Activated CD8-positive, alpha-beta memory T cell treated with anti-CD3 and anti-CD28 coated beads for 48 hours (primary cell): ENCODE data around the gene ZNF213.

Source experiments
- DNase-seq, 3 experiments: peaks; one replicate each; pipeline ENCODE4 v3.0.0-alpha.2; 2020; ENCODE audit warnings: low read depth in 2 of 3, low spot score in 2 of 3

The ZNF213 gene, protein sequence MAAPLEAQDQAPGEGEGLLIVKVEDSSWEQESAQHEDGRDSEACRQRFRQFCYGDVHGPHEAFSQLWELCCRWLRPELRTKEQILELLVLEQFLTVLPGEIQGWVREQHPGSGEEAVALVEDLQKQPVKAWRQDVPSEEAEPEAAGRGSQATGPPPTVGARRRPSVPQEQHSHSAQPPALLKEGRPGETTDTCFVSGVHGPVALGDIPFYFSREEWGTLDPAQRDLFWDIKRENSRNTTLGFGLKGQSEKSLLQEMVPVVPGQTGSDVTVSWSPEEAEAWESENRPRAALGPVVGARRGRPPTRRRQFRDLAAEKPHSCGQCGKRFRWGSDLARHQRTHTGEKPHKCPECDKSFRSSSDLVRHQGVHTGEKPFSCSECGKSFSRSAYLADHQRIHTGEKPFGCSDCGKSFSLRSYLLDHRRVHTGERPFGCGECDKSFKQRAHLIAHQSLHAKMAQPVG

GRCh38 chr16:3134338-3135125 is at the start of gene ZNF213:
ZNF213 (plus strand) TSS chr16:3135029; CDS start chr16:3137281, 2,252 bp downstream.
- DNase-seq: peak; percentile 53 to 80 (median 68)

DNA sequence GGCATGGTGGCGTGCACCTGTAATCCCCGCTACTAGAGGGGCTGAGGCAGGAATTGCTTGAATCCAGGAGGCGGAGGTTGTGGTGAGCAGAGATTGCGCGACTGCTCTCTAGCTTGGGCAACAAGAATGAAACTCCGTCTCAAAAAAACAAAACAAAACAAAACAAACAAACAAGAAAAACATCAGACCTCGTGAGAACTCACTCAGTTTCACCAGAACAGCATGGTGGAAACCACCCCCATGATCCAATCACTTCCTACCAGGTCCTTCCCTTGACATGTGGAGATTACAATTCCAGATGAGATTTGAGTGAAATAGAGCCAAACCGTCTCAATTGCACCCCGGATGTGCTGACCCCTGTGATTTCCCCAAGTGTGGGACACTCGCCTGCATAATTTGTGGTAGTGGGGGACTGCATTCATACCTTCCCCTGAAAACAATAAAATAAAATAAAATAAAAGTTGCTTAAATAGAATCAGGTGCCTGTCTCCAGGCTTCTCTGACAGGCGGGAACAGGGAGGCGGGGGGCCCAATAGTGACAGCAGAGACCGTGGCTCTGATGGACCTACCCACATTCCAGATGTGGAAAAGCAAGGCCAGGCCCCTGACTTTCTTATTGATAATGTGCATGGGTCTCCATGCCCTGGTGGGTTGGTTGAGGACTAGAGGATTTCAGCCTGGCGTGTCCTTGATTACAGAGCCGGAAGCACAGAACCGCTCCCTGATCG is 48.8 kb upstream of the ZNF213 start:
- DNase-seq: no peak

DNA sequence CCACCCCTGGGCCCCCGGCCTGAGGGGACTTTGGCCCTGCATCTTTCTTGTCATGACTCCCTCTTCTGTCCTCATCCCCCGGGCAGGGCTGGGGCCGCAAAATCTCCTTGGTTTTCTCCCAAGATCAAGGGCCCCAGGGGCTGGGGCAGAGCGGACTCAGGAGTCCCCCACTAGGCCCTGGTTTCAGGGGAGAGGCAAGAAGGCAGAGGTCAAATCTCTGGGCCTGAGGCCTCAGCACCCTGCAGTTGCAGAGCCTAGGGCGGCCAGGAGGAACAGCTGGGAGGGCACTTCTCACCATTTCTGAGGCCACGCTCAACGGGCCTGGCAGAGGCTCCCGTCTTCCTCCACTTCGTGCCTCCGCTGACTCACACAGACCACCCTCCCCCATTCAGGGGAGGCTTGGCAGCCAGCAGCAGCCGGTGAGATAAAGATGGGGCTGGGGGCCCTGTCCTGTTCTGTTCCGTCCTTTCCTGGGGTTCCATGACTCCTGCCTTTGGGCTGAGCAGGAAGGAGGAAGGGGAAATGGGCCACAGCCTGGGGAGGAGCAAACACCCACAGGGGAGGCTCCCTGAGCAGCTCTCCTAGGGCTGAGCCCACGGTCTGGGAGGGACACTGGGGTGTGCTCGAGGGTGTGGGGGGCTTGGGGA is 48.1 kb upstream of the ZNF213 start:
- DNase-seq: no peak

DNA sequence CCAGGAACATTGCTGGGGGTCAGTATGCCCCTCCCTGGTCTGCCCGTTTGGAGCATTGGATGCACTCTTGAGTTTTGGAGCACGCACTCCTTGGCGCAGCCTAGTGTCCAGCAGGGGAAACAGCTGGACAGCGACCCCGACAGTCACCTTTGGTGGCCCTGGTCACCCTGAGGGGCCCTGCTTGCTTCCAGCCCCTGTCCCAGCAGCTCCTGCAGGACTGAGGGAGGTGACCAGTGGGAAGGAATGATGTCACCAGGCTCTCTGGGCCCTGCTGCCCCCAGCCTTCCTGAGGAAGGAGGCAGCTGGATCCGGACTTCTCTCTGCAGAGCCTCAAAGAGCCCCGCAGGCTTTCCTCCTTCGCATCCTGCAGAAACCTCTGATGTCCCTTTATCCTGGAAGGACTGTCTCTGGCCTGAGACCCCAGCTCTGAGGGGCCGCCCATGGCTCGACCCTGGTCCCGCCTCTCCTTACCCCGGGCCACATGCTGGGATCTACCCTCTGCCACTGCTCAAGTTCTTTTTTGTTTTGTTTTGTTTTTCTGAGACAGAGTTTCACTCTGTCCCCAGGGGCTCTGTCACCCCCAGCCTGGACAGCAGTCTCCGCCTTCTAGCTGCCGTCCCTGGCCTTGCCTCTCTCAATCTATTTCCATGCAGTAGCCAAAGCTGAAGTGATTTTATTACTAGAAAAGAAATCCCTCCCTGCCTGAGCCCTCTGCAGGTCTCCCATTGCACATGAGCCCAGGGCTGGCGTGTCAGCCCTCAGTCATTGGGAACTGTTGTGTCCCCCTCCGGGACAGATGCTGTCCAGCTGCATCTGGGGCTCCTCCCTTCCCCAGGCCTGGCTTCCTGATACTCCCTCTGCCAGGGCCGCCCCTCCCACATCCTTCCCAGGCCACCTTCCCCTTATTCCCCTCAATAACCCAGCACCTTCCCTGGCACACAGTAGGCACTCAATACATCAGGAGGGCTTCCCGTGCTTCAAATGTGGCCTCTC is 47.3 kb upstream of the ZNF213 start:
- no peak for DNase-seq

- no peak for DNase-seq
Measured at GRCh38 chr16:3088450-3088849, 46.4 kb upstream of the ZNF213 start.

GRCh38 chr16:3088925-3089716 is 45.7 kb upstream of the ZNF213 start:
- no peak for DNase-seq

DNA sequence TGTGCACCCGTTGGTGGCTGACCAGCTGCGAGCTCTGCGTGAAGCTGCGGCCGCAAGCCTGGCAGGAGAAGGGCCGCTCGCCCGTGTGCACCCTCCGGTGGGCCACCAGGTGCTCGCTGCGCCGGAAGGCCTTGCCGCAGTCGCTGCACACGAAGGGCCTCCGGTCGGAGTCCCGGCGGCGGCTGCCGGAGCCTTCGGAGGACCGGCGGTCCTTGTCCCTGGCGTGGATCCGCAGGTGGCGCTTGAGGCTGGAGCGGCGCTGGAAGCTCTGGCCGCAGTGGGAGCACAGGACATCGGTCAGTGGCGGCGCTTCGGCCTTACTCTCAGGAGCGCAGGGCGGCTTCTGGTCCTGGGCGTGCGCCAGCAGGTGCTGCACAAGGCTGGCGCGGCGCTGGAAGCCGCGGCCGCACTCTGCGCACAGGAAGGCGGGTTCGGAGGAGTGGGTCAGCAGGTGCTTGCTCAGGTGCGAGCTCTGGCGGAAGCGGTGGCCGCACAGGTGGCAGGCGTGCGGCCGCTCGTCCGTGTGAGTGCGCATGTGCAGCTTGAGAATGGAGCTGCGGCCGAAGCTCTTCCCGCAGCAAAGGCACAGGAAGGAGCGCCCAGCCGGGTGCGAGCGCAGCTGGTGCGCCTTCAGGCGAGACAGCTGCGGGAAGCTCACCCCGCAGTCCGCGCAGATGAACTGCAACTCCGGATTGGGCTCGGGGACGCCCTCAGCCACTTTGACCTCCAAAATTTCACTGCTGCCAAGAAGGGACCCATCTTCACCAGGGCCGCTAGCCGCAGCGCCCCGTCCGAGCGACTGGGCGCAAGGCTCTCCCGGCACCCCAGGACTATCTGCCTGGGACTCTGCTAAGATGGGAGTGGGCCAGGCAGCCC is 44.9 kb upstream of the ZNF213 start:
- DNase-seq: no peak

GRCh38 chr16:3091551-3091950 is 43.3 kb upstream of the ZNF213 start:
- no peak for DNase-seq

GRCh38 chr16:3092501-3092941 is 42.3 kb upstream of the ZNF213 start:
- no peak for DNase-seq

DNA sequence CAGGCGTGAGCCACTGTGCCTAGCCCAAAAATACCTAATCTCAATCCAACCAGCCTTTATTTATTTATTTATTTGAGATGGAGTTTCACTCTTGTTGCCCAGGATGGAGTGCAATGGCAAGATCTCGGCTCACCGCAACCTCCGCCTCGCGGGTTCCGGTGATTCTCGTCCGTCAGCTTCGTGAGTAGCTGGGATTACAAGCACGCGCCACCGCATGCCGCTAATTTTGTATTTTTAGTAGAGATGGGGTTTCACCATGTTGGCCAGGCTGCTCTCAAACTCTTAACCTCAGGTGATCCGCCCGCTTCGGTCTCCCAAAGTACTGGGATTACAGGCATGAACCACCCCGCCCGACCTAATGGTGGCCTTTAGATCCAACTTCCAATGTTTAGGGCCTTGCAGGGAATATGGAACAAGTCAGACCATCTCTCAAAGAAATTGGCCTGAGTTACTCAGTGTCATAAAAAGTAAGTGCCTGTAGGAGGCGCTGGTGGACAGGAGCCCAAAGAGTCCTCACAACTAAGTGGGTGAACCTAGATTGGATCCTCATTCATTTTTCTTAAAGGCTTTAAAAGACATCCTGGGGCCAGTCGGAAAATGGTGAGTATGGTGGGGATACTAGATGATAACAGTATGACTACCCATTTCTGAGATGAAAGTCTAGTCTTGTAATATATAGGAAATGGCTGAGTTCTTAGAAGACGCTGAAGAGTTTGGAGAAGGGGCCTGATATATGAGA is 40.4 kb upstream of the ZNF213 start:
- no peak for DNase-seq

DNA sequence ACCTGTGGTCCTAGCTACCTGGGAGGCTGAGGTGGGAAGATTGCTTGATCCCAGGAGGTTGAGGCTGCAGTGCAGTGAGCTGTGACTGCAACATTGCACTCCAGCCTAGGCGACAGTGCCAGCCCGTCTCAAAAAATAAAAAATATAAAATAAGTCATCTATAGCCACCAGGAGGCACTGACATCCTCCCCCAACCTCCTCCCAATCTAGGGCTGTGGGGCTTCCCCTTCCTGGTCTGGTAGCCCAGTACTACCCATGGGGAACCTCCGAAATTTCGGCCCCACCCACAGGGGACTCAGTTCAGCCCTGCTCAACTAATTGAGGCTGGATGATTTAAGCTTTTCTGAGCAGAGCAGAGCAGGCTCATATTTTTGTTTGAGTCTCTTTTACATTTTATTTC is 39.0 kb upstream of the ZNF213 start:
- DNase-seq: peak in 1 of 3 experiments; percentile 46

DNA sequence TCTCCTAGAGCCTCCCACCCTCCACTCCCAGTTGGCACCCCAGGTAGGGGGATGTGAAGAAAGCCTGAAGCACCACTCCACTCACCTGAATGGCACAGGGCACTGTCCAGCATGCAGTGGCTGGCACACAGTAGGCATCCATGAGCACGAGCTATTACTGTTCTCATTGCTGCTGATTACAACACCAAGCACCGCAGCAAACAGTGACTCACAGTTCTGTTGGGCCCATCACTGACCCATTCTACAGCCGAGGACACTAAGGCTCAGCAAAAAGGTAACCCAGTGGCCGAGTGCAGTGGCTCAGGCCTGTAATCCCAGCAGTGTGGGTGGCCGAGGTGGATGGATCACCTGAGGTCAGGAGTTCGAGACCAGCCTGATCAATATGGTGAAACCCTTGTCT is 38.5 kb upstream of the ZNF213 start:
- DNase-seq: no peak

- DNase-seq: no peak
Measured at GRCh38 chr16:3097266-3097665, 37.6 kb upstream of the ZNF213 start.

DNA sequence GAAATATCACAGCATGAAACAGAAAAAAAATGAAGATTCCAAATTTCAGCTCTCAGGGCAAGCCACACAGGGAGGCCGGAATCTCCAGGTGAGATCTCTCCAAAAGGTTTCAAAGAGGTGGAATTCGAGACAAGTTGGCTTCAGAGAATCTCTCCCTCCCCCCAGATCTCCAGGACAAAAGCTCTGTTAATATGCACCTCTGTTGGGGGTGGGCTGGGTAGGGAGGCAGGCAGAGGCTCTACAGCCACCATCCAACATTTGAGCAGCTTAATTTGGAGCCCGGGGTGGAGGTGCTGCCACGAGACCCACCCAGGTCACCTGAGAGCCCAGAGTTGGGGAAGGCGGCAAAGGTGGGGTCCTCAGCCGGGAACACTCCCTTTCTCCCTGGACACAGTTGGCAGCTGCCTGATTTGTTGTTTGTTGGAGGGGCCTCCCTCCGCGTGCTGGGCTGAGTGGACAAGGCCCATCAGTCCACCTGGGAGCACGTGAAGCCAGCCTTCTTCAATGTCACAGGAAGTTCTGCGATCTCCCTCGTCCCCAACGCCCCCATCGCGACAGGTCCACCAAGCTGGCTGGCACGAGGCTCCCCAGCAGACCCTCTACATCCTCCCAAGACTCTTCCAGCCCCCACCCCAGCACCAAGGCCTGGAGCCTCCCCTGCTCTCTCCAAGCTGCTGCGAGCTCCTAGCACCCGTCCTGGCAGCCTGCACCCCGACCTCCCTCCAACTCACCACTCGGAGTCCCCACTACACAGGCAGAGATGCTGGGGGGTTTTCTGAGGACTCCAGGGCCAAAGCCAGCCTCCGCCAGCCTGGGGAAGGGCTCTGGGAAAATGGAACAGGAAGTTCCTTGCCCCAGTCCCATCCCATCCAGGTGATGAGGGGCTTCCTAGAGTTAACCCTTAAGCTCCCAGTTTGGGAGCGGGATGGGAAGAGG is 36.1 kb upstream of the ZNF213 start, which contains the start of gene ZSCAN10:
TSS of gene ZSCAN10 (minus strand) at position 836 of the 936 bp plus-strand sequence. CDS start 6,357 bp downstream, outside the sequence.
- no peak for DNase-seq

GRCh38 chr16:3099395-3099731 is 35.5 kb upstream of the ZNF213 start:
- DNase-seq: no peak
